ENCODE measurements around the gene RPS2.
A peak's percentile ranks its signal among the peaks of the same experiment; 100 is the strongest.
"Not testable (repeated sequence)": the region's sequence is repeated elsewhere in the genome, so short reads cannot be mapped to it uniquely, and the experiment has no call there.

RPS2 gene

GRCh38 chr16:1962161-1963153 lies 2.2 kb downstream of the RPS2 start:
- not testable (repeated sequence) for DNase-seq

GRCh38 chr16:1961651-1962067 lies 3.0 kb downstream of the RPS2 start:
- DNase-seq: no peak

GRCh38 chr16:1960665-1961630 lies 3.7 kb downstream of the RPS2 start:
- DNase-seq: no peak

- peak; percentile 90 for DNase-seq
These were observed 5.2 kb downstream of the RPS2 start, which contains the start of gene NDUFB10 for GRCh38 chr16:1959269-1960039. NDUFB10 (plus strand) TSS chr16:1959538; CDS start chr16:1959625, 87 bp downstream.

- DNase-seq: no peak
These were observed 5.8 kb downstream of the RPS2 start for GRCh38 chr16:1958715-1959268.

GRCh38 chr16:1958143-1958491 lies 6.5 kb downstream of the RPS2 start:
- DNase-seq: not testable (repeated sequence)

- not testable (repeated sequence) for DNase-seq
These were observed 7.0 kb downstream of the RPS2 start for GRCh38 chr16:1957434-1958142.

GRCh38 chr16:1953734-1954133 lies 10.9 kb downstream of the RPS2 start:
- DNase-seq: no peak

GRCh38 chr16:1950559-1950958 lies 14.1 kb downstream of the RPS2 start:
- no peak for DNase-seq

GRCh38 chr16:1950047-1950446 lies 14.6 kb downstream of the RPS2 start:
- no peak for DNase-seq

- DNase-seq: no peak
These were observed 15.1 kb downstream of the RPS2 start for GRCh38 chr16:1949507-1949906.

- no peak for DNase-seq
These were observed 17.3 kb downstream of the RPS2 start for GRCh38 chr16:1947369-1947670.

- DNase-seq: no peak
These were observed 17.9 kb downstream of the RPS2 start for GRCh38 chr16:1946495-1947368.

GRCh38 chr16:1945559-1946391 lies 18.9 kb downstream of the RPS2 start:
- DNase-seq: no peak

GRCh38 chr16:1944612-1945199 lies 19.9 kb downstream of the RPS2 start:
- DNase-seq: no peak

GRCh38 chr16:1942810-1943726 lies 21.6 kb downstream of the RPS2 start, which contains the start of gene MSRB1:
MSRB1 (minus strand) TSS chr16:1943199; CDS start chr16:1943156, 43 bp downstream.
- DNase-seq: peak; percentile 99

- DNase-seq: no peak
These were observed 22.4 kb downstream of the RPS2 start for GRCh38 chr16:1942047-1942809.
